ENCODE results near the gene DNAH7.
"Not testable (repeated sequence)": the region's sequence is repeated elsewhere in the genome, so short reads cannot be mapped to it uniquely, and the experiment has no call there.

The DNAH7 gene

DNA sequence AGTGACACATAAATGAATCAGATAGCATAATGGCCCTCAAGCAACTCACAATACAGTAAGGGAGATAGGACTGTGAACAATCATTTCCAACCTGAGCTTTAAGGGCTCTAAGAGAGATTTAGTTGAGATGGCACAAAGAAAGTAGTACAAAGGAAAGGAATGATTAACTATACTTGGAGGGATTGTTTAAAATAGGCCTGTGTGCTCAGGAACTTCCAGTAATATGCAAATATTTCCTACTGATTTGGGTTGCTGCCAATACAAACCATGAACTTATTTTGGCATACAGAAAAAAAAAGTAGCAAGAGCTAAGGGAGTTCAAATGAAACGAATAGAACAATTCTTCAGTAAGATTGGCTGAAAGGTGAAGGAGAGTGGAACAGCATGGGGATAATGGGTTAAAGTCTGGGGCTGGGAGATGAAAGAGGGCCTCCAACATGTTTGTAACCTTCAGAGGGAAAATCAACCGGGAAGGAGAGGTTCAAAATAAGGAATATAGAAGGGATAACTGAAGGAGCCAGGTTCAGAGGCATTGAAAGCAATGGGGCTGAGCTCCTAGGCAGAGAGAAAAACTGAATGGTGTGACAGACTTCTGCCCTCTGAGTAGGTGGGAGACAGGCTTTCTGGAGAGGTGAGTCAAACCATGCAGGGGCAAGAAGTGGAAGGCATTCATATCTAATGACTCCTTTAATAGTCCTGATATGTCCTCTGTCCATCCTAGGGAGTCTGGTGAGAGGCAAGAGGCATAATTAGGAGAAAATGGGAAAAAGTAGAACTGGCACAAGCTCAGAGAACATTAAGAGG is 83.5 kb downstream of the DNAH7 start:
- no peak for DNase-seq (ENCODE audit: low read depth, low spot score)

DNA sequence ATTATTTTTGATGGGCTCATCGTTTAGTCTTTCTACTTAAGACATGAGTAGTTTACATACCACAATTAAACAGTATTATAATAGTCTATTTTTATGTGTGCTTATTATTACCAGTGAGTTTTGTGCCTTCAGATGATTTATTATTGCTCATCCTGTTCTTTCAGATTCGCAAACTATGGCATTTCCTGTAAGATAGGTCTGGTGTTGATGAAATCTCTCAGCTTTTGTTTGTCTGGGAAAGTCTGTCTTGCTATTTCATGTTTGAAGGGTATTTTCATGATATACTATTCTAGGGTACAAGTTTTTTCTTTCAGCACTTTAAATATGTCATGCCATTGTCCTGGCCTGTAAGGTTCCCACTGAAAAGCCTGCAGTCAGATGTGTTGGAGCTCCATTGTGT is 101.3 kb downstream of the DNAH7 start:
- no peak for DNase-seq (ENCODE audit: low read depth, low spot score)

DNA sequence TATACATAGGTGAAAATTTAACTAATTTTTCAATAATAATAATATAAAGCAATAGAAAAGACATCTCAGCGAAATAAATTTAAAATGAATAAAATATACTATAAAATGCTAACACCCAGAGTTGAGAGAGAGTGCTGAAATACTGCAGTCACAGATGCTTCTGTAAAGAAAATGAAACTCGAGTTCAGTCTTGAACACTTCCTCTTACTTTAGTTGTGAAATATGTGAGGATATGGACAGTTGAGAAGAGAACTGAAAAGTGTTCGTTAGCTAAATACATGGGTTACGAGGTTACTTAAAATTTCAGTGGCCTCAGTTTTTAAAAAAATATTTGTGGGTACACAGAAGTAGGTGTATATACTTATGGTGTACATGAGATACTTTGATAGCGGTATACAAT is 106.8 kb downstream of the DNAH7 start:
- DNase-seq (ENCODE audit: low read depth, low spot score) = no peak

DNA sequence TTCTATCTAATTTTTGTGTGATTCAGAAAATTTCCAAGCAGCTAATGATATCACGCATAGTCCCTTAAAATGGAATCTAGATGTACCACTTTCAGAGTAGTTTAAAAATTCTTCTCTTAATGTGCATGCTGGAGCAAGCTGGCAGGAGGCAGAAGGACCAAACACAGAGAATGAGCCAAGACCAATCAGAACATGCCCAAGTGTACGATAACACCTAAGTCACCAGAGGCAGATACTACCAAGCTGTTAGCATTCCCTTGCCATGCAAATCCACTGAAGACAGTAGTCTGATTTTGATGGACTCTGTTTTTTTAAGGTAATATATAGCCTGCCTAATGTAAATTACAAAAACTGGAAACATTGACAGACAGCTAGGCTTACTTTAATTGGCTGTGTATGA is 109.3 kb downstream of the DNAH7 start:
- DNase-seq (ENCODE audit: low read depth, low spot score) = no peak

DNA sequence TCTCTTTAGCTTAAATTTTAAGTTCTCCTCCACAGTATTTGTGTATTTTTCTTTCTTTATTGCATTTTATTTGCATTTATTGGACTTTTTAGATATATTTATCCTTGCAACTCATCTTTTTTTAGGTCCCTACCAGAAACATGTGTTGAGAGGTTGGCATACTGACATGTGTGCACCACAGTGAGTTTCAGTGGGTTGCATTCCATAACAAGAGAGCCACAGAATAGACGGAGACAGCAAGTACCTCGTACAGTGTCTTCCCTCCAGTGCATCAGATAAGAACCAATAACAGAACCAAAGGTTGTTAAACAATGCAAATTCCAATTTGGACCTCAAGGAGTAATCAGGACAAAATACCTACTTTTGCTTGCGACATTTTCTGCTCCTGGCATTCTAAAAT is 111.9 kb downstream of the DNAH7 start:
- no peak for DNase-seq (ENCODE audit: low read depth, low spot score)

DNA sequence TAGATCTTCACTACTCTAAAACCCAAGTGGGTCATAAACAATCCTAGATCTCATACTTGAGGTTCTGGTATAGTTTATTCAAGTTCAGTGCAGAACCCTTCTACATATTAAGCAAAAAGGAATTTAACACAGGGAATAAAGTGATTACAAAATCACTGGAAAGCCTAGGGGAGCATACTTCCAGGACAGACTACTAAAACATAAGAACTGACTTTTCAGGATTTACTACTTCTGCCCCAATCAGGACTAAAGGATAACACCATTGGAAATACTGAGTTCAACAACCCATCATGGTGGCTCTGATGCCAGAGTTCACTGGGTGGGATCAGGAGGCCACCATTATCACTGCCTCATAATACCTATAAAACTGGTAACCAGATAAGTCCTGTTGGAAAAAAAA is 123.6 kb downstream of the DNAH7 start:
- no peak for DNase-seq (ENCODE audit: low read depth, low spot score)

DNA sequence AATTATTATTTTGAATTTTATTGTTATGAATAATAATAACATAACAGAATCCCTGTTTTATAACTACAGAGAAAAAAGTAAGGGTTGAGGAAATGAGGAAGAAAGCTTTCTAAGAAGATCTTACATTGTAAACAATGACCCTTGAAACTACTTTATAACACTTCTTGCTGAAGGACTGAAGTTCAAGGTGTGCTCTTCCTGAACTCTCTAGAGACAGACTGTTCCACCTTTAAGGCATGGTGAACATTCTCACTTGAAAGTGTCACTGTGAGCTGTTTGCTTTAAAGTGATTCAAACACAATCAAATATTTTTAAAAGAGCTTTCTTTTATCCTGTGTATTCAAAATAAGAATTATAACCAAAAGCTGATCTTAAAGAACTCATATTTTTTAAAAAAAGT is 131.5 kb downstream of the DNAH7 start:
- no peak for DNase-seq (ENCODE audit: low read depth, low spot score)

DNA sequence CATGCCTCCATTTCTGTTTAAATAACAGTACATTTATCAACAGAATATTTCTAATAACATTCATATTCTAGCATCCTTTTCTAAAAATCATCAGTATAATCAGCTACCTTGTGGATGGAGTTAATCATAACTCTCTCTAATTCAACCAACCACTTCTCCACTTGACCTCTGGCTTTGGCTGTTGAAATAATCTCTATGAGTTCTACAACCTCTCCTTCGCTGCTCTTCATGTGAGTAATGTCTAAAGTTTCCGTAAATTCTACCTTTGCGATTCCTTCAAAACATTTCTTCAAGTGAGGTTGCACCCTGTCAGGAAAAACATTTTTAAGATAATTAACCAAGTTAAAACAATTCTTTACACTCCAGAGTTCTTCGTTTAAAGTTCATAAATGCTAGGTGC is 134.2 kb downstream of the DNAH7 start:
- DNase-seq (ENCODE audit: low read depth, low spot score) = no peak

DNA sequence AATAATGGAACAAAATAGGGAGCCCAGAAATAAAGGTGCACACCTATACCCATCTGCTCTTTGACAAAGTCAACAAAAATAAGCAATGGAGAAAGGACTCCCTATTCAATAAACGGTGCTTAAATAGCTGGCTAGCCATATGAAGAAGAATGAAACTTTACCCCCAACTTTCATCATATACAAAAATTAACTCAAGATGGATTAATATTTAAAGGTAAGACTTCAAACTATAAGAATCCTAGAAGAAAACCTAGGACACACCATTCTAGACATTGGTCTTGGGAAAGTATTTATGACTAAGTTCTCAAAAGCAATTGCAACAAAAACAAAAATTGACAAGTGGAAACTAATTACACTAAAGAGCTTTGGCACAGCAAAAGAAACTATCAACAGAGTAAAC is 139.1 kb downstream of the DNAH7 start:
- no peak for DNase-seq (ENCODE audit: low read depth, low spot score)

DNA sequence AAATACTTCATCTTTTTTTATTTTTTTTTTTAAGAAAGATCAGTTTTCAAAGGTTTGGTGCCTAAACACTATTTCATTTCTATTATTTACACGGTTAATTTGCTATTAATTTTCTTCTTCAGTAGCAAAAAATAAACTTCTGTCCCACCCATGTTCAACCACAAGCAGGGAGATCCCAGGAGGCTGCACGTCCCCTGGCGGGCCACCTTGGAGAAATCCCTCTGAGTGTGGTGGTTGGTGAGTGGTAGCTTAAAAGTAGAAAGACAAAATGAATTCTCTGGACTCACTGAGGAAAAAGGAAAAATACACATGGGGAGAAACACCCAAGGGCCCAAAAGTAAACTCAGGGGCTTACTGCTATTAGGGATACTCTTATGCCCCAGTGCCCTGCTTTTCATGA is 143.5 kb downstream of the DNAH7 start:
- DNase-seq (ENCODE audit: low read depth, low spot score) = no peak

DNA sequence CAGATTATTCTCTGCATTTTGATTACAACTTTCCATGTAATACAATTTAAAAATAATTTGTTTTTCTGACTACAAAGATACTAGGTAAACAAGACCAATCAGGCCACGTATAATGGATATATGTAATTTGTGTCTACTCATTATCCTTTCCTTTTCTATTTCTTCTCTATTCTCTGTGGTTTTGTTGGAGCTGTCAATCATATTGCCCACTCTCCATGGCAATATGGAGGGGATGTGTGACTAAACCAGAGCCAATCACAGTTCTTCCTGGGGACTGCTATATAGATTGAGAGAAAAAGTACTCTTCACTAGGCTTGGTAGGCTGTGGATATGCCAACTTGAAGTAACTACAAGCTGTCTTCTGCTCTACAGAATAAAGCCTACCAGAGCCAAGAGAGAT is 144.7 kb downstream of the DNAH7 start:
- DNase-seq (ENCODE audit: low read depth, low spot score) = no peak

DNA sequence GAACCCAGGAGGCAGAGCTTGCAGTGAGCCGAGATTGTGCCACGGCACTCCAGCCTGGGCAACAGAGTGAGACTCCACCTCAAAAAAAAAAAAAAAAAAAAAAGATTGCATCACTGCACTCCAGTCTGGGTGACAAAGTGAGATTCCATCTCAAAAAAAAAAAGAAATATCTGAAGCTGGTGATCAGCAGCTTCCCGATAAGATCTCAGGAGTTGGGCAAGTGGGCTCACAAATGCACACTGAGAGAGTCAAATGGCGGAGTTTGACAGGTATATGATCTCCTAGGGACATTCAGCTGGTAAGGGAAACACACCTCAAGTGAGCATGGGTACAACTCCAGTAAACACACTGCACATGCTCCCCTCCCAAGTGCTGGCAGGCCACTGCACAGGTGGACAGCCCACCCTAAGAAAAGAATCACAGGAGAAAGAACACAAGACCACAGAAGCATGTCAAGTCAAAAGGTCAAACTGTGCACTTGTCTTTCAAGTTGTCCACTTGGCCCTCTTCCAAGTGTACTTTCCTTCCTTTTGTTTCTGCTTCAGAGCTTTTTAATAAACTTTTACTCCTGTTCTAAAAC is 151.5 kb downstream of the DNAH7 start:
- not testable (repeated sequence) for DNase-seq (ENCODE audit: low read depth, low spot score)

DNA sequence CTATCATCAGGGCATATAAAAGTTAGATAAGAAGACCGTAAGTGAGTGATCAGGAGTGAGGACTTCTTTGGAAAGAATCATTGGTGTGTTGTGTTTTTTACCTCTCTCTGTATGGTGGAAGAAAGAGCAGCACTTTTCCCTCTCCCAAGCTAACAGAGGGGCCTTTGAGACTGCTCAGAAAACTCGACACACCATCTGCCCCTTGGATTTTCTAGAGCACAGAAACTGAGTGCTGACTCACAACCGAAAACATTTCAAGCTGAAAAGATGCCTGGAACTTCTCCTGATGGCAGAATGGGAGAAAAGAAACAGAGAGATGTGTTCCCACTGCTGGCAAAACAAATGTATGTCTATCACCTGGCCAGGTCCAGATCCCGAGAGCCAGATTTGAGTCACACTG is 156.6 kb downstream of the DNAH7 start:
- DNase-seq (ENCODE audit: low read depth, low spot score) = no peak

DNA sequence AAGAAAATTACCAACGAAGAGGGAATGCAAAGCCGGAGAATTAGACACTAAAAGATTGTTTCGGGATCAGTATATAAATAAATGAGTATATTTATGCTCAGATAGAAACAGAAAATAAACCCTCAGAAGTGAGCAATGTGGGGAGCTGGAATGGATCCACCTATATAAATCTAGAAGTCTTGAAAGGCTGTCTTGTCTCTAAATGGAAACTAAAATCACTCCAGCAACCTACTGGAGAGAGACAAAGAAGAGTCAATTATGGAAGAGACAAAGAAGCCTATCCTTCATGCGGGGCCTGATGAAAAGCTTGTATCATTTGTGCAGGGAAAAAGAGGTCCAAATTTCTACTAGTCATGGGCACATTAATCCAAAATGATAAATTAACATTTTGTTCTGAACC is 158.1 kb downstream of the DNAH7 start:
- no peak for DNase-seq (ENCODE audit: low read depth, low spot score)

DNA sequence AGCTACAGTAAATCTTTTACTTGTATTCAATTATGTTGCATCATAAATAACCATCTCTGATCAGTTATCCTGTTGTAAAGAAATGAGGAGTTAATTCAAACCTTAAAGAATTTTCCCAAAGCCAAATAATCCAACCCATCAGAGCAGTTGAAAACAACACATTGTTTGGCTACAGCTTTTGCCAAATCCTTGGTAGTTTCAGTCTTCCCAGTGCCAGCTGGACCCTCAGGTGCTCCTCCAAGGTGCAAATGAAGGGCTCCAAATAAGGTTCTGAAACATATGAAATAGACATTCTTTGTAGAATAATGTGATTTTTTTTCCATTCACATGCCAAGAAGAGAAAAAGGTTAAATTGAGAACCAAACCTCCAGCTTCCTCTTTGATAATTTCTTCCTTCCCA is 158.7 kb downstream of the DNAH7 start:
- DNase-seq (ENCODE audit: low read depth, low spot score) = no peak

DNA sequence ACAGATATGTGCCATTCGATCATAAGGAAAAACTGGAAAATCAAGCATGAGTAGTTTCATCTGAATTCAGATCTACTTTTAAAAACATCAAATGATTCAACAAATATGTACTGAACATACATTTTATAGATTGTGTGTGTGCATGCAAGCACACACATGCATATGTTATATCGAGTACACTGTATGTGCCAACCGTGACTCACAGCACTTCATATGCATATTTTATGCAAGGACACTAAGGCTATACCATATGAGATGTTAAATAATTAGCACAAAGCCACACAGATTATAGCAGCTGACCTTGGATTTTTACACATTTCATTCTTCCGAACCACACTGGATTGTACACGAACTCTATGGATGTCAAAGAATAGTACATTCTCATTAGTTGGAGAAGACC is 161.2 kb downstream of the DNAH7 start:
- no peak for DNase-seq (ENCODE audit: low read depth, low spot score)

DNA sequence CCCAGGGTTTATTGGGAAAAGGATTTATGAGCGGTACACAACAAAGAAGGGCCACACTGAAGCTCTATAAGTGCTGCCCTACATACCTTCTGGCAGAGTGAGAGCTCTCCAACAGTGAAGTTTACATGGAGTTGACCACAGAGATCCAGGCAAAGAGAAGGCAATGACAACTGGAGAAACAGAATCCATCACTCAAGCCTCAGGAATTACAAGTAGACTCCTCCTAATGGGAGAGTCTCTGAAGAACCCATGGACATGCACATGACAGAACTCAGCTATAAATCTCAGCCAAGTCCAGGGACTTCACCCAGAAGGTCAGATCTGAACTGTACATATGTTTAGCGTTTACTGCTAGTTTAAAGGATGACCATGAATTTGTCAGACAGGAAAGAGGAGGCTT is 164.7 kb downstream of the DNAH7 start:
- DNase-seq (ENCODE audit: low read depth, low spot score) = no peak

DNA sequence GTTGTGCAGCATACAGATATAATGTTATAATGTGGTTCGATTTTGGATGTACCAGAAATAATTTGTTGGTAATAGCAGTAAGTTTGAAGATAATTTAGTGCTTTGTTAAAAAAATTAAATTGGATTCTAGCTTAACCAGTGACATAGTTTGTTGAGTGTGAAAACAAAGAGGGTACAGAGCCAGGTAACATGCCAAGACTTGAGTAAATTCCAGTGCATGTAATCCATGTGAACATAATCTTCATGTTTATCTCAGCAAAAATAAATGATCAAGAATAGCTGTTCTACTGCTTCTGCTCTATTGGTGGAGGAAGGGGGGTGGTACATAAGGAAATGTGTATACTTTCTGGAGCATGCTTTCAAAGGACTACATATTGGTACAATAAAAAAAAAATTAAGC is 165.8 kb downstream of the DNAH7 start:
- no peak for DNase-seq (ENCODE audit: low read depth, low spot score)

DNA sequence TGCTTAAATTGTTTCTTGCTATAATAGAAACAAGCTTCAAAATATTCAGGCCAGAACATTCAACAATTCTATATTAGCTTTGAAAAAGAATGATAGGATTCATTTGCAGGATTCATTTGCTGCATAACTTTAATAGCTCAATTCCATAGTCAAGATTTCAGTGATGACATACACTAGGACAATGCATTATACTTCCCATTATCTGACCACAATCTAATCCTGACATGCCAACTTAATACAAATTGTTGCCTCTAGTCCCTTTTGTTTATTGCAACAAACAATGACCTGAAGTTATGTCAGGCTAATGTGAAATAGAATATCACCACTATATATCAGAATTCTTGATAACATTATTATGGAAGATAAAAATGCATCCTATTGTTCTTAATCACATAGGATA is 169.4 kb downstream of the DNAH7 start:
- DNase-seq (ENCODE audit: low read depth, low spot score) = no peak

DNA sequence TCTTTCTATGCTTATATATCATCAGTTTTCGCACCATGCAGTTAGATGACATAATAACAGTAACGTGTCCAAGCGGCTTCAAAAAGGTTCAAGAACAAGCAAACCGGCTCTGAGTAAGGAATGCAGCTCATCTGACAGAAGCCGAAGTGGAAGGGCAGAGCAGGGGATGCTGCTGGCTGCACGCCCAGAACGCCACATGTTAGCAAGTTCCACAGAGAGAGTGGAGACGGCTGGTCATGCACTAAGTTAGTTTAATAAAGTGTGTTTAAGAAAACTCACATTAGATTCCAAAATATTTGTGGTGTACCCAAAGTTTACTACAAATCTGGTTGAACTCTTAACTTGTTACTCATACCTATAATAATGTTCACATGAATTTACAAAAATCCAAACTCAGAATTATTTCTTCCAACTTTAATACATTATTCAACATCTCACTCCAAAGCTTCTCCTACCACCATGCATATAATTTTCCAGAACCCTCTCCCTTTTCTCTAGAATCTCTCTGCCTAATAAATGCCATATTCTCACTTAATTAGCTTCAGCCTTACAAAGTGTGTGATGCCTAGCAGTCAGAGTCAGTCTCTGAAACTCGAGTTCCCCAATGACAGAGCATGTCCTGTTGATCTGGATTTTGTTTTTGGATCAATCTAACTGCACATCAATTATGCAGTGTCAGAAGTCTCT is 170.0 kb downstream of the DNAH7 start:
- DNase-seq (ENCODE audit: low read depth, low spot score) = no peak

DNA sequence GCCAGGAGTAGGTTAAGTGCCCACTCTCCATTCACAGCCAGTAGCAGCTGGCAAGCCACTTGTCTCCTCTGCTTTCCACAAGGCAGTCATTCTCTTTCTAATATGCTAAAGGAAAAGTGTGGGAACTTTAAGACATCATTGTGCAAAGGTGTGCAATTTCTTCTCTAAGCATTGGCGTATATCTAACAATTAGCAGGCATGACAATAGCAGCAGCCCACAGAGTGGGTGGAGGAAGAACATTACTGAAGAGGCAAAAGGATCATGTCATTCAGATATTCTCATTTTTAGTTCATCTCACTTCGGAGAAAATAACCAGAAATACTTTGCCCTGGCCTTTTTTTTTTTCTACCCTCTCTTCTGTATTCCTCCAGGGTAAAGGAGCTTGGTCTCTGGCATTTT is 177.6 kb downstream of the DNAH7 start:
- no peak for DNase-seq (ENCODE audit: low read depth, low spot score)

DNA sequence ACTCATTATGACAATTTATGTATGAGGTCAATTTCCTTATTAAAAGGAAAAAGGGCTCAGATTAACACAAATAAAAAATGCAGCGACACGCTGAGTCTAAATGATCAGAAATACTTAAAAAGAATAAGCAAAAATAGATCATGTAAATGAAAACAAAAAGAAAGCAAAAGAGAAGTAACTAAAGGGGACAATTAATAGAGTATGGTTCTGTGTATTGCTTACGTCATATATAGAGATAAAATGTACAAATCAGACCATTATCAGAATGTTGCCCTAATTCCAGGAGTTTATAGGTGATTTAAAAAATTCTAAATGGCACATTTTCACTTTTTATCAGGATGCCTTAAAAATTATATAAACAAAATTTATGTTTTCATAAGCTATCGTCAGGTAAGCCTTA is 189.5 kb downstream of the DNAH7 start:
- DNase-seq (ENCODE audit: low read depth, low spot score) = no peak

DNA sequence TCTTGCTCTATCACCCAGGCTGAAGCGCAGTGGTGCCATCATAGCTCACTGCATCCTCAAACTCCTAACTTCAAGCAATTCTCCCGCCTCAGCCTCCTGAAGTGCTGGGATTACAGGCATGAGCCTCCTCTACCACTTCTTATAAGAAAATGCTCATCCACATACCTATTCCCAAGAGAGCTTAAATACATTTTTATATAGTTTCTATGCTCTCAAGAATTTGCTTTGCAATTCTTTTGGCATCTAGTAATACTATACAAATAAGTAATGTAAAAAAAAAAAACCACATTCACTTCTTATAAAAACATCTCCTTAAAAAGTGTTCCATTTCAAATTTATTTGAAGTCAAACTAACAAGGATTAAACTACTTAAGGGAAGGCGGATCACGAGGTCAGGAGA is 197.3 kb downstream of the DNAH7 start:
- DNase-seq (ENCODE audit: low read depth, low spot score) = no peak
